ENCODE results near the gene MAPRE2. TPM values are rescaled to one million over a fixed set of nuclear protein-coding genes. Genes with fewer than 3 reads are reported as not detected.

Gene MAPRE2
- polyA plus RNA-seq, 1 donor from 2014 or later: 58.9 TPM

DNA sequence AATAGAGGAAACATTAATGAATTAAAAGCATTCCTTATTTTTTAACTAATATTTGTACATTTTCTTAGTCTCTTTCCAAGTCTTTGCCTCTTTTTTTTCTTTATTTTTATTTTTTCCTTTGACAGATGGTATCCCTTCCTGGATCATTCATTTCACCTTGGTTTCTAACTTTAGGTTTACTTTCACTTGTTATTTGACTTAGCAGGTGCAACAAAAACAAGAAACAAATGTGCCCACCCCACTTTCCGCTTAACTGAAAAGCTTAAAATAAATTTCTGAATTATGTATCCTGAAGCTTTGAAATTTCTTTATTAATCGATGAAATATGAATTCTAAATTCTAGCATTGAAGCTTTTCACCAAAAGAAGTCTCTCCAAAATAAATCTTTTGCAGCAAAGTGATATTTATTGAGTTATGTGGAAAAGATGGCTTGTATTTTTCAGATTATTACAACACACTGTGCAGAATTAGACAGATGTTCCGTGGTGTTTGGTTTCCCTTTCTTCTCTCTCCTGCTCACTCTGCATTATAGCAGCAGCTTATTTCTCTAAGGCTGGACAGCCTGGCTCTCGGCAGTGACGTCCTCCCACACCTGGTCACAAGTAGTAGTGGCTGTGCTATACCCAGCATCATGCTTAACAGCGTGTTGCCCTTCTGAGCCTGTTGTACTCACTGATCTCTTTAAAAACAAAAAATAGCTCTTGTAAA is 100.5 kb downstream of the MAPRE2 start:
- Histone ChIP-seq H4K20me1 (ENCODE audit: insufficient read depth) (no peaks in the 10 kb centered on the region), H3K79me2 (replicated peaks; ENCODE audit: insufficient read depth, low read length) (no peaks in the 10 kb centered on the region), H3K27ac (ENCODE audit: low read length) (no peak overlapping the region), H2AFZ (ENCODE audit: low read depth, low read length) (no peak overlapping the region), H3K36me3 (ENCODE audit: insufficient read depth, low read length) (peaks cover 2% of the 10 kb centered on the region), H3K9me3 (ENCODE audit: low read length) (no peaks in the 10 kb centered on the region), H3K9ac (ENCODE audit: low read length) (no peak overlapping the region), H3K4me3 (ENCODE audit: low read length) (no peak overlapping the region), H3K9me2 (ENCODE audit: insufficient read depth, low read length) (no peaks in the 10 kb centered on the region), H3K27me3 (ENCODE audit: insufficient read depth, low read depth, low read length) (no peaks in the 10 kb centered on the region), H3K4me2 (ENCODE audit: low read length) (no peak overlapping the region), H3F3A (ENCODE audit: insufficient read depth, low read length, poor library complexity, severe bottlenecking) (no peaks in the 10 kb centered on the region)
- TF ChIP-seq POLR2AphosphoS5 (IDR thresholded peaks at IDR 0.05) (no peak), EZH2 (IDR thresholded peaks at IDR 0.05; ENCODE audit: borderline replicate concordance, insufficient read depth, low read length, poor library complexity, severe bottlenecking) (no peak), SMC3 (conservative IDR thresholded peaks at IDR 0.05; ENCODE audit: poor library complexity) (no peak), EP300 (conservative IDR thresholded peaks at IDR 0.05; ENCODE audit: poor library complexity, severe bottlenecking) (no peak), MXI1 (conservative IDR thresholded peaks at IDR 0.05; ENCODE audit: poor library complexity, severe bottlenecking) (no peak), RAD21 (conservative IDR thresholded peaks at IDR 0.05) (no peak), TAF1 (IDR thresholded peaks at IDR 0.05; ENCODE audit: low read depth) (no peak)
- TF ChIP-seq, protein P1, sequence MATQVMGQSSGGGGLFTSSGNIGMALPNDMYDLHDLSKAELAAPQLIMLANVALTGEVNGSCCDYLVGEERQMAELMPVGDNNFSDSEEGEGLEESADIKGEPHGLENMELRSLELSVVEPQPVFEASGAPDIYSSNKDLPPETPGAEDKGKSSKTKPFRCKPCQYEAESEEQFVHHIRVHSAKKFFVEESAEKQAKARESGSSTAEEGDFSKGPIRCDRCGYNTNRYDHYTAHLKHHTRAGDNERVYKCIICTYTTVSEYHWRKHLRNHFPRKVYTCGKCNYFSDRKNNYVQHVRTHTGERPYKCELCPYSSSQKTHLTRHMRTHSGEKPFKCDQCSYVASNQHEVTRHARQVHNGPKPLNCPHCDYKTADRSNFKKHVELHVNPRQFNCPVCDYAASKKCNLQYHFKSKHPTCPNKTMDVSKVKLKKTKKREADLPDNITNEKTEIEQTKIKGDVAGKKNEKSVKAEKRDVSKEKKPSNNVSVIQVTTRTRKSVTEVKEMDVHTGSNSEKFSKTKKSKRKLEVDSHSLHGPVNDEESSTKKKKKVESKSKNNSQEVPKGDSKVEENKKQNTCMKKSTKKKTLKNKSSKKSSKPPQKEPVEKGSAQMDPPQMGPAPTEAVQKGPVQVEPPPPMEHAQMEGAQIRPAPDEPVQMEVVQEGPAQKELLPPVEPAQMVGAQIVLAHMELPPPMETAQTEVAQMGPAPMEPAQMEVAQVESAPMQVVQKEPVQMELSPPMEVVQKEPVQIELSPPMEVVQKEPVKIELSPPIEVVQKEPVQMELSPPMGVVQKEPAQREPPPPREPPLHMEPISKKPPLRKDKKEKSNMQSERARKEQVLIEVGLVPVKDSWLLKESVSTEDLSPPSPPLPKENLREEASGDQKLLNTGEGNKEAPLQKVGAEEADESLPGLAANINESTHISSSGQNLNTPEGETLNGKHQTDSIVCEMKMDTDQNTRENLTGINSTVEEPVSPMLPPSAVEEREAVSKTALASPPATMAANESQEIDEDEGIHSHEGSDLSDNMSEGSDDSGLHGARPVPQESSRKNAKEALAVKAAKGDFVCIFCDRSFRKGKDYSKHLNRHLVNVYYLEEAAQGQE (IDR thresholded peaks at IDR 0.05; ENCODE audit: borderline replicate concordance): no peak
- TF ChIP-seq, protein P2, sequence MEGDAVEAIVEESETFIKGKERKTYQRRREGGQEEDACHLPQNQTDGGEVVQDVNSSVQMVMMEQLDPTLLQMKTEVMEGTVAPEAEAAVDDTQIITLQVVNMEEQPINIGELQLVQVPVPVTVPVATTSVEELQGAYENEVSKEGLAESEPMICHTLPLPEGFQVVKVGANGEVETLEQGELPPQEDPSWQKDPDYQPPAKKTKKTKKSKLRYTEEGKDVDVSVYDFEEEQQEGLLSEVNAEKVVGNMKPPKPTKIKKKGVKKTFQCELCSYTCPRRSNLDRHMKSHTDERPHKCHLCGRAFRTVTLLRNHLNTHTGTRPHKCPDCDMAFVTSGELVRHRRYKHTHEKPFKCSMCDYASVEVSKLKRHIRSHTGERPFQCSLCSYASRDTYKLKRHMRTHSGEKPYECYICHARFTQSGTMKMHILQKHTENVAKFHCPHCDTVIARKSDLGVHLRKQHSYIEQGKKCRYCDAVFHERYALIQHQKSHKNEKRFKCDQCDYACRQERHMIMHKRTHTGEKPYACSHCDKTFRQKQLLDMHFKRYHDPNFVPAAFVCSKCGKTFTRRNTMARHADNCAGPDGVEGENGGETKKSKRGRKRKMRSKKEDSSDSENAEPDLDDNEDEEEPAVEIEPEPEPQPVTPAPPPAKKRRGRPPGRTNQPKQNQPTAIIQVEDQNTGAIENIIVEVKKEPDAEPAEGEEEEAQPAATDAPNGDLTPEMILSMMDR (IDR thresholded peaks at IDR 0.05; ENCODE audit: poor library complexity, severe bottlenecking): no peak

DNA sequence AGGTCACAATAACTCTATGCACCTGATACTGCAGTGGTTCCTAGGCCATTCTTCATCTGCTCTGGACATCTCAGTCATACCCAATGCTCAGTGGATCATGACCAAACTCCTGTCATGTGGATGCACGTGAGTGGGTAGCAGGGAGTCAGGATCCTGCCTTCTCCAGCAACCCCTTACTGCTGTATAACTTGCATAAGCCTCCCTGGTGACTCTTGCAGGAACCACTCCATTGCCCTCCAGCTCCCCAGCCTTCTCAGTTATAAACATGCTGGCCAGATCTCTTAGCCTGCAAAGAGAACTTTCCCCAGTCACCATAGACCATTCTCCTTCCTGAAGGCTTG is 101.0 kb downstream of the MAPRE2 start:
- TF ChIP-seq POLR2AphosphoS5 (IDR thresholded peaks at IDR 0.05) (no peak), TAF1 (IDR thresholded peaks at IDR 0.05; ENCODE audit: low read depth) (no peak), EZH2 (IDR thresholded peaks at IDR 0.05; ENCODE audit: borderline replicate concordance, insufficient read depth, low read length, poor library complexity, severe bottlenecking) (no peak), EP300 (conservative IDR thresholded peaks at IDR 0.05; ENCODE audit: poor library complexity, severe bottlenecking) (no peak), SMC3 (conservative IDR thresholded peaks at IDR 0.05; ENCODE audit: poor library complexity) (no peak), RAD21 (conservative IDR thresholded peaks at IDR 0.05) (no peak), MXI1 (conservative IDR thresholded peaks at IDR 0.05; ENCODE audit: poor library complexity, severe bottlenecking) (no peak)
- TF ChIP-seq, protein P1 (IDR thresholded peaks at IDR 0.05; ENCODE audit: borderline replicate concordance): no peak
- TF ChIP-seq, protein P2 (IDR thresholded peaks at IDR 0.05; ENCODE audit: poor library complexity, severe bottlenecking): no peak
- no peak overlapping the region for H3K27ac ChIP-seq (ENCODE audit: low read length)
- H3K9me3 ChIP-seq (ENCODE audit: low read length): no peaks in the 10 kb centered on the region

More for the DNA sequence above, 101.0 kb downstream of the MAPRE2 start:
- Histone ChIP-seq H4K20me1 (ENCODE audit: insufficient read depth) (no peaks in the 10 kb centered on the region), H3K36me3 (ENCODE audit: insufficient read depth, low read length) (no peaks in the 10 kb centered on the region), H2AFZ (ENCODE audit: low read depth, low read length) (no peak overlapping the region), H3K79me2 (replicated peaks; ENCODE audit: insufficient read depth, low read length) (no peaks in the 10 kb centered on the region), H3K9ac (ENCODE audit: low read length) (no peak overlapping the region), H3F3A (ENCODE audit: insufficient read depth, low read length, poor library complexity, severe bottlenecking) (no peaks in the 10 kb centered on the region), H3K9me2 (ENCODE audit: insufficient read depth, low read length) (no peaks in the 10 kb centered on the region), H3K27me3 (ENCODE audit: insufficient read depth, low read depth, low read length) (no peaks in the 10 kb centered on the region), H3K4me3 (ENCODE audit: low read length) (no peak overlapping the region), H3K4me2 (ENCODE audit: low read length) (no peak overlapping the region)
